GM15510 (cell line): Measurements from ENCODE around the gene ANKRD12.
A peak's percentile ranks its signal among the peaks of the same experiment; 100 is the strongest.

ENCODE experiments used
- POLR2A ChIP-seq: IDR thresholded peaks from 3 replicates; pipeline ENCODE4 v1.6.1; 2011; ENCODE audit warnings: borderline replicate concordance; ENCODE audit not compliant: insufficient read length; ENCODE audit errors: extremely low read depth

Gene ANKRD12

GRCh38 chr18:9102508-9103375 is 33.8 kb upstream of the ANKRD12 start, which contains the start of gene NDUFV2:
TSS of gene NDUFV2 (plus strand) at chr18:9102699. CDS start at chr18:9102744, 45 bp downstream.
- peak; percentile 69 for TF ChIP-seq POLR2A

GRCh38 chr18:9103376-9103873 is 33.2 kb upstream of the ANKRD12 start:
- TF ChIP-seq POLR2A = no peak

DNA sequence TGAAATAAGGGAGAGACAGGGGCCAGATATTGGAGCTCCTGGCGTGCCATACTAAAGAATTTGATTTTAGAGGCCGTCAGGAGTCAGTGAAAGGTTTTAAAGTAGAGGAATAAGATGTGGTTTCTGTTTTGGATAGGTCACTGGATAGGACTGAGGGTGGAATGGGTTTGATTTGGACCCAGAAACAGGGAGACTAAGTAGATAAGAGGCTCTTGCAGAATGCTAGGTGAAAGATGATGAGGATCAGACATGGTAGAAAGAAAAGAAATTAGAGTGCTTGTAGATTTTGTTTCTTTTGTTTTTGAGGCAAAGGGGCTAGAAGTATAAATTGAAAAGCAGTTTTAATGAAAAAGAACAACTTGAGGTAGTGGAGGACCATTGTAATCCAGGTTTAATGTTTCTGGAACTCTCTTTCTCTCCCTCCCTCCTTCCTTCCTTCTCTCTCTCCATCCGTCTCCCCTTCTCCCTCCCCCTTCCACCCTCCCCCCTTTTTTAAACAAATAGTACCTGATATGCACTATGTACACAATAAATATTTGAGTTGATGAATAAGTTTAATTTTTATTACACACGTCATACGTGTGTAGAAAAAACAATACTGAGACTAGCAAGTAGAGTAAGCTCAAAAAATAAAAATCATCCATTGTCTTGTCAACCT is 32.2 kb upstream of the ANKRD12 start:
- TF ChIP-seq POLR2A = no peak

GRCh38 chr18:9105420-9105819 is 31.2 kb upstream of the ANKRD12 start:
- TF ChIP-seq POLR2A = no peak

DNA sequence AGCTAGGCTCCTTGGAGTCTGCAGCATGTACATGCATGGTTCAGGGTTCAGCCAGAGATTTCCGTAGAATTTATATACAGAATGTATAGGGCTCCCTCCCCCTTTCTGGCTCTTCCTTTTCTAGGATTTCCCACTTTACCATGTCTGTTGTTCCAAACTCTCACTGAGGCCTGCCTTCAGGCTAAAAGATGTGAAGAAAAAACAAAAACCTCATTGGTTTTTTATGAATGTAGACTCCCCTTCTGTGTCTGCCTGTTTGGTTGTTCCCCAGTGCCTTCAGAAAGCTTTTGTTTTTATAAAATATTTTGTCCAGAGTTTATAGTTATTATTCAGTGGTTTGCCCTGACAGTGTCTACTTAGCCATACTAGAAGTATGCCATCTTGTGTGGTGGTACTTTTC is 30.5 kb upstream of the ANKRD12 start:
- TF ChIP-seq POLR2A = no peak

- TF ChIP-seq POLR2A = no peak
These were observed 29.6 kb upstream of the ANKRD12 start for GRCh38 chr18:9106800-9107584.

GRCh38 chr18:9108911-9109310 is 27.7 kb upstream of the ANKRD12 start:
- no peak for TF ChIP-seq POLR2A

DNA sequence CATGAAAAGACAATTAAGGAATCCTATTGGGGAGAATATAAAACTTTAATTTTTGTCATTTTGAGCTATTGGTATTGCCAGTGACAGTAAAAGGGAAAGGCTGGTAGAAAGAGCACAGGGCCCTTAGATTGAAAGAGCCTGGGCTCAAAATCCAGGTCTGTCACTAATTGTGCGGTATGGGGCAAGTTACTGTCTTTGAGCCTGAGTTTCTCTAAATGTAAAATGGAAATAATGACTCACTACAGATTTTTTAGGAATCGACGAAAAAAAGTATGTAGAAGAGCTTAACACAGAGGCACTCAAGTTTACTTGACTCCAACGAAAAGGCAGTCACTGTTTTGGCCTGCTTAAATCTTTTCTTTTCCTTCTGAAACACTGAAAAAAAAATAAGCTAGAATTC is 27.1 kb upstream of the ANKRD12 start:
- TF ChIP-seq POLR2A = no peak

DNA sequence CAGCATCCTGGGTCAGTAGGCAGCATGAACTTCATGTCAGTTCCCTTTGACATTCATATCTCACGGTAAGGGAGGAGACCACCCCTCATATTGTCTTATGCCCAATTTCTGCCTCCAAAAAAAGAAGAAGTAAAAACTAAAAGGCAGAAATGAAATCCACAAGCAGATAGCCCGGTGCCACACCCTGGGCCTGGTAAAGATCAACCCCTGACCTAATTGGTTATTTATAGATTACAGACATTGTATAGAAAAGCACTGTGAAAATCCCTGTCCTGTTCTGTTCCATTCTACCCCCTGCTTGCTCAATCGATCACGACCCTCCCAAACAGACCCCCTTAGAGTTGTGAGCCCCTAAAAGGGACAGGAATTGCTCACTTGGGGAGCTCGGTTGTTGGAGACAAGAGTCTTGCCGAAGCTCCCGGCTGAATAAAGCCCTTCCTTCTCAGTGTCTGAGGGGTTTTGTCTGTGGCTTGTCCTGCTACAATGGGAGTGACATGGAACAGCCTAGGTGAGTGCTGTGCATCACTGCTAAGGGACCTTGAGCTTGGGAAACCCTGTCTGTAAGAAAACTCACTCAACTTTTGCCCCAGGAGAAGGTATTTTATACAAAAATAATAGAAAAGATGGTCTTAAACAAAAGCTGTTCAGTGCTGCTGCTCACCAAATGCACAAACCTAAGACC is 23.0 kb upstream of the ANKRD12 start:
- TF ChIP-seq POLR2A = no peak

DNA sequence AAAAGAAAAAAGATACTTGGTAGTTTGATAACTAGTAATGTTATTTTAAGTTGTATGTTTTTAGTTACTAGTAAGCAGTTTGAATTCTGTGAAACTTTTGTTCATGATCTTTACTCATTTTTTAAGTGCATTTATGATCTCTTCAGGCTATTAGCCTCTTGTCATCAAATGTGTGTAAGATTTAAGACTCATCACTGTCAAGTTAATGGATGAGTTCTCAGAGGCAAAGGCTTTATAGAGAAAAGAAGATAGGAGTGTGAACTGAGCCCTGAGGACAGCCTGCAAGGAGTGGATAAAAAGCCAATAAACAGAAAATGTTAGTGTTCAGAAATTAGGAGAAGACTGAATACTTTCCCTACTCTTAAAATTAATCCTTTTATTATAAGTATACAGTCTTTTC is 20.6 kb upstream of the ANKRD12 start:
- no peak for TF ChIP-seq POLR2A

GRCh38 chr18:9117980-9118841 is 18.4 kb upstream of the ANKRD12 start:
- no peak for TF ChIP-seq POLR2A

DNA sequence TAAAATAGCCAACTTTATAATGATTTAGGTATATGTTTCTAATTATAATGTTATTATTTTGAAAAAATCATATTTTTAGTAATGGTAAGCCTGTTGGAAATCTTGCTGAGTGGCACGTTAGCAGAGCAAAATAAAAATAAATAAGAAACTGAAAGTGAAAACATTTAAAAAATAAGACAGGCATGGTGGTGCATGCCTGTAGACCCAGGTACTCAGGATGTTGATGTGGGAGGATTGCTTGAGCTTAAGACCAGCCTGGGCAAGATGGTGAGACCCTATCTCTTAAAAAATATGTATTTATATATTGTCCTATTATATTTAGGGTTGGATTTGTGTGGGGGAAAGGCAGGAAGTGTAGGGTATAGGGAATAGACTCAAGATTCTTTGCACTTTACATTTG is 15.8 kb upstream of the ANKRD12 start:
- no peak for TF ChIP-seq POLR2A

DNA sequence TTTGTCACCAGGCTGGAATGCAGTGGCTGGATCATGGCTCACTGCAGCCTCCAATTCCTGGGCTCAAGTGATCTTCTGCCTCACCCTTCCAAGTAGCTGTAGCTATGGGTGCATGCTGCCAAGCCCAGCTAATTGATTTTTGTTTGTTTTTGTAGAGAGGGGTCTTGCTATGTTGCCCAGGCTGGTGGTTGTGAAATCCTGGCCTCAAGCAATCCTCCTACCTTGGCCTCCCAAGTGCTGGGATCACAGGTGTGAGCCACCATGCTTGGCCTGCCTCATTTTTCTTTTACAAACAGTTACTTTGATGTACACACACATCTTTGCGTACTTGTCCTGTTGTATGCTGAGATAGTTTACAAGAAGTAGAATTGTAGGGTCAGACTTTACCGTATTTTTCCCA is 13.1 kb upstream of the ANKRD12 start:
- no peak for TF ChIP-seq POLR2A
